HG03025 (cell line): ENCODE data around the gene KRTAP10-3.

ENCODE experiments used
- ATAC-seq: cut with Tn5 transposase; IDR thresholded peaks from one replicate; pipeline ENCODE4 v1.9.1; 2021; ENCODE audit warnings: mild to moderate bottlenecking, moderate library complexity; ENCODE audit not compliant: unreplicated experiment, low FRiP score

Gene KRTAP10-3

DNA sequence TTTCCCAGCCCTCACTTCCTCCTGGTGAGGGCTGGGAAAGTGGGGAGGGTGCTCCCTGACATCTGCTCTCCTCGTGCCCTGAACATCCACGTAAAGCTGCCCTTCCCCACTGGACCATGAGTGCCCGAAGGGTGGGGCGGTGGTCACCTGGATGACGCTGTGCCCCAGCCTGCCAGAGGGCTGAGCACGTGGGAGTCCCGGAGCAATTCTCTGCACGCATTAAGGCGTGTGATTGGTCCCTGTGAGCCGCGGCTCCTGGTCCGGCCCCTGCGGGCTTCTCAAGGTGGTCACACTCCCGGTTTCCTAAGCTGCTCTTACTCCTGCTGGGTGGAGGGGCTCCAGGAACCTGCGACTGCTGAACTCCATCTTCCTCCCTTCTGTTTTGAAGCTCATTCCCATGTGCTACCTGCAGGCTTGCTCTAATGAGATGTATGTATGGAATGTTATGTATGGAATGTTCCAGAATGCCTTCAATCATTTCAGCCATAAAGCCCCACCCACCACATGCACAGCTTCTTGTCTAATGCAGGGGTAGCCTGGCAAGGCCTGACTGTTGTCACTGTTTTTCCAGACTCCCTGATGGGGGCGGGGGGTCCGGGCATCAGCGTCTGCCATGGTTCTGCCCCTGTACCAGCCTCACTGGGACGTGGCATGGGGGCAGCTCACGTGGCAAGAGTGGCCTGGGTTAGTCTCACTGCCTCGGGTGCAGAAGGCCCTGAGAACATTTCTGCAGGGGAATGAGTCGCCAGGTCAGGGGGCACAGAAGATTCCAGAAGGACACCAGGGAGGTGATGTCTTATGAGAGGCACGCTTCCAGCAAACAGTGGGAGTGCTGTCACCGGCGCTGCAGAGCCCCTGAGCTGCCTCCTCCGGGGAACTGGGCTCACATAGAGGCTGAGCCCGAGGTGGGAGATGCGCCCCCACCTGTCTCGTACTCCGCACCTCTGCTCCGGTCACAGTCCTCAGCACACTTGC lies 38.0 kb downstream of the KRTAP10-3 start:
- no peak for ATAC-seq

DNA sequence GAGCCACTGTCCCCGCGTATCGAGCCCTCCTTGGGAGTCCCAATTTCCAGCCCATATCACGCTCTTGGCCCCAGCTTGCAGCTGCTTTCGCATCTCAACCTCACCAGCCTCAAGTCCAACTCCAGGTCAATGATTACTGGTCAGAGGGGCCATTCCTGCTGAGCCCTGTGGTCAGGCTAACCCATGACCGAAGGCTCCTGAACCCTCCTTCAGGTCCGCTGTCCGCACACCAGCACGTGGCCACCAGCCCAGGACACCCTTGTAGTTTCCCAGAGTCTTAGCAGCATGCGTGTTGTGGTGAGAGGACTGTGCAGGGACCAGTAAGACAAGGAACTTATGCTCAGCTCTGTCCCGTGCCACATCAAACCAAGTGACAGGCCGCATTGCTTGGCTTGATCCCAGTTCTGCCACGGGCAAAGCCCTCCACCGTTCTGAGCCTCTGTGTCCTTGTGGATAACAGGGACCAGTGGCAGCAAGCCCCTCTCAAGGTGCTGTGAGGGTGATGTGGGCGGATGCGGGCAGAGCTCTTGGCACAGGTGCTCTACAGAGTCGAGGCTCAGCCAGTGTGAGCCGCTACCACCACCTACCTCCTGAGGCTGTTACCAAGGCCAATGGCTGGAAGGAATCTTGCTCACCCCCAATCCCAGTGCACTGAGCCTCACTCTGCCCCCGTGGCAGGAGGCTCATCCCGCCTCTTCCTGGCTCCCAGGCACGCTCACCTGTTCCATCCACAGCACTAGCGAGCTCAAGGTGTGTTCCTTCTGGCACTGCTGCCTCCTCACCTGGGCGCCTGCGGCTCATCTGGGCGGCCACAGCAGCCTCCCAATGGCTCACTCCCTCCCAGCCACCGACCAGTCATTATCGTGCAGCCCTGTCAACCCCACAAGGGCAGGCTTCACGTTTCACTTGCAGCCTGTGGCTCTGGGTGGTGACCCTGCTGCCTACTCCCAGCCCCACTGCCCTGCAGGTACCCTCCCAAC lies 39.0 kb downstream of the KRTAP10-3 start:
- no peak for ATAC-seq

- ATAC-seq: no peak
Observed at GRCh38 chr21:44518686-44519085, 39.9 kb downstream of the KRTAP10-3 start.

DNA sequence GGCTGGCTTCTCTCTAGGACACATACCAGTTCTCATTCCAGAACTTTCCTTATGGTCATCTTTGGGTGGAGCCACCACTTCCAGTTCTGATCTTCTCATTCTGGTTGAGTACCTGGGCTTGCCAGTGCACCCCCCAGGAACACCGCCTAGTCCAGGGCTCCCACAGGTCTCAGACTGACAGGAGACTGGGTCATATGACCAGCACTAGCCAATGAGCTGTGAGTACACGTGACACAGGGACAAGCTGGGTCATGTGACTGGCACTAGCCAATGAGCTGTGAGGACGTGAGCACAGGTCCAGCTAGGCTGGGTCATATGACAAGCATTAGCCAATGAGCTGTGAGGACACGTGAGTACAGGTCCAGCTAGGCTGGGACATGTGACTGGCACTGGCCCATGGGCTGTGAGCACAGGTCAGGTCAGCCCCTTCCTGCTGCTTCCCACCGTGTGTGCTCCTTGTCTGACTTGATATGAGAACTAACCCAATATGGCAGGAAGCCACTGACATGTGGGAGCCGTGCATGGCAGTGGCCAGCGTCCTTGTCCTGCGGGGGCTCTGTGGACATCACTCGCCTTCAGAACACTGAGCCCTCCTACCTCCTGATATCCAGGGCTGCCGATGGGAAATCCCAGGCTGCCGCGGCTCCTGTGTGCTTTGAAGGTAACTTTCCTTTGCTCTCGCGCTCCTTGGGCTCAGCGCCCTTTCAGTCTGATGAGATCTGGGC lies 41.3 kb downstream of the KRTAP10-3 start:
- no peak for ATAC-seq

GRCh38 chr21:44516828-44517174 lies 41.8 kb downstream of the KRTAP10-3 start:
- no peak for ATAC-seq

DNA sequence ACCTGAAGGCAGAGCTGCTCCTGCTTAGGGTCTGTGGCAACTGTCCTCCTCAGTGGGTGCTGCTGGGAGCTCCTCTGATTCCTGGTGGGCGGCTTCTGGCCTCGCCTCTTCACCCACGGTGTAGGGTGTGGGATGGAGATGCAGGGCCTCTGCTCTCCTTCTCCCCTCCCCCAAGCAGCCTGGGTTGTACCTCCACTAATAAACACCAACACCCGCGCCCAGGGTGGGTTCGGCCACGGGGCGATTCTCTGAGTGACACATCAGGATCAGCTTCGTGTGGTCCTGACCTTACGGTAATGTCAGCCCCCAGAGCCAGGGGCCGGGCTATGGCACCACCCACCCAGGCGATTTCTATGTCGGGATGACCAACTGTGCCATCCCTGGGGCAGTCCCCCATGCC lies 42.3 kb downstream of the KRTAP10-3 start:
- ATAC-seq: no peak

- ATAC-seq: no peak
Observed at GRCh38 chr21:44515359-44516165, 43.0 kb downstream of the KRTAP10-3 start.

- no peak for ATAC-seq
Observed at GRCh38 chr21:44514746-44515358, 43.7 kb downstream of the KRTAP10-3 start.

DNA sequence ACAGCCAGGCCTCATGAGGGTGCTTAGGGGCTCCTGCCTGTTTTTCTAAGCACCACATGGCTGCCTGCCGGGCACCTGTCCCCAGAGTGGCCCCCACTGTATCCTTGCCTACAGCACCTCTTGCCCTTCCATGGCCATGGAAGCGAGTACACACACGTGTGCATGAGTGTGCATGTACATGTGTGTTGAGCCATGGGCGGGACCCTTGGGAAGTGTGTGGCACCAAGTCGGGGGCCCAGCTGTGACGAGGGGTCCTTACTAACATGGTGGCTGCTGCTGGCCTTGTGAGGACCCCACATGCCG lies 44.4 kb downstream of the KRTAP10-3 start:
- ATAC-seq: no peak

- ATAC-seq: no peak
Observed at GRCh38 chr21:44513389-44514217, 45.0 kb downstream of the KRTAP10-3 start.

DNA sequence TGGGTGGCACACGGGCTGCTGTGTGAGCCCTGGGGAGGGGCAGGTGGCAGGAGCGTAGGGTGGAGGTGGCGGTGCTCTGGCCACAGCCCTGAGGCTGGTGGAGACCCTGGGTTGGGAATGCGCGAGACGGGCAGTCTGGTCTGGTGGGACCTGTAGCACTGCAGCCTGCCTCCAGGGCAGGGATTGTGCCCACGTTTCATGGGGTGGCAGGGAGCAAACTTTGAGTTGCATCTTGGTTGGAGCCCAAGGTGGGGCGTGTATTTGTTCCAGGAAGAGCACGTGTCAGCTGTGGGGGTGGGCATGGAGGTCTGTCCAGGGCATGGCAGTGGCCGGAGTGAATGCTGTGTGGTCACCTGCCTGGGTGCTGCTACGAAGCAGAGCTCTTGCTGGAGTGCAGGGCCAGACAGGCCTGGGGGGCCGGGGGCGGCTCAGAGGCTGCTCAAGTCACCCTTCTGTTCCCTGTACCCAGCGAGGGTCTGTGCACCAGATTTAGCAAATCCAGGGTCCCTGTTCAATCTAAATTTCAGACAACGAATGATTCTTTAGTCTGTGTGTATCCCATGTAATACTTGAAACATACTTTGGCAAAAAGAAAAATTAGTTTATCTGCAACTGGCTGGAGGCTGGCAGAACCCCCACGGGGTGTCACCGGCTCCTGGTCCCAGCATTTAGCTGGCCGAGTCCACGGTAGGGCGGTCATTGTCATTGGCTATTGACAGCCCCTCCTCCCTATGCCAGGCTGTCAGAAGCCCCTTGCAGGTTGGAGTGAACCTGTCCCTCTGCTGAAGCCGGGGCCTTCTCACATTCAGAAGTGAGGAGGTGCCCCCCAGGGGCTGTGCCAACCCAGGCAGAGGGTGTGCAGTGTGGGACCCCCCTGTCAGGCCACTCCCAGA lies 45.9 kb downstream of the KRTAP10-3 start:
- ATAC-seq: no peak

- no peak for ATAC-seq
Observed at GRCh38 chr21:44511938-44512275, 46.7 kb downstream of the KRTAP10-3 start.

DNA sequence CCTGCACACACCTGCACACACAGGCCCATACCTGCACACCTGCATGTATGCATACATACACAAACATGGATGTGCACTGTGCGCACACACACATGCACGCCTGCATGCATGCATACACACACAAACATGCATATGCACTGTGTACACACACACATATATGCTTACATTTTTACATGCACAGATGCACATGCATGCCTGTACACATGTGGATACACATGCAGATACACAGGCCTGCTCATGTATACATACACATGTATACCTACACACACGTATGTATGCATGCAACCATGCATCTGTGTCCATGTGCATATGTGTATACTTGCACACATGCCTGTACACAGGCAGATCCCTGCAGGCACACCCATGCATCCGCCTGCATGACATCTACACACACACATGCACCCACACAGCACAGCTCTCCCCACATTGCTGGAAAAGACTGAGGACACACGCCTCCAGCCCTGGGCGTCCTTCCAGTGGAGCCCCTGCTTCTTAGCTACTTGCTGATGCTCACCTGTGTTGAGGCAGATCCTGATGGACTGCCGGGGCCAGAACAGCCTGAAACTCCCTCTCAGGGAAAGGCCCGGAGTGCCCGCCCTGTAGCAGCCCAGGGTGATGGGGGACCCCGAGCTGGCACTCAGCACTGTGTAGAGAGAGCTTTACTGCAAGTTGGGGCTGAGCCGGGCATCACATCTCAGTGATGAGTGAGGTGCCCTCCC lies 47.2 kb downstream of the KRTAP10-3 start:
- ATAC-seq: no peak

- no peak for ATAC-seq
Observed at GRCh38 chr21:44510508-44511218, 47.9 kb downstream of the KRTAP10-3 start.

DNA sequence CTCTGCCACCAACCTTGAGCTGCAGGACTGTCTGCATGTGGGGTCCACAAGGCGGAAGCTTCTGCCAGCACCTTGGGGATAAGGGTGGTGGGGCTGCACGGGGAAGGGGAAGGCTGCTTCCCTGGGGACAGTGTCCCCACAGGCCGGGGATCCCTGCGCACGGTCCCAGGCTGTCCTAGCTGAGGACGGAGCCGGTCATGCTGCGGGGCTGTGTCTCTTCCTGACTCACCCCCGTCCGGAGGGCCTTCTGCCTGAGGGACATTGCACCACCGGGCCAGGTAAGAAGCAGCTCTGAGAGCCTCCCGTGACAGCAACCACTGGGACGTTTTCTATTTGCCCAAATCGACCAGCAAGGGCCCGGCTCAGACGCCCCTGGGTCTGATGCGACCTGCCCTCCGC lies 48.5 kb downstream of the KRTAP10-3 start:
- ATAC-seq: no peak

- ATAC-seq: no peak
Observed at GRCh38 chr21:44509539-44509938, 49.1 kb downstream of the KRTAP10-3 start.
